Right ventricle myocardium inferior (tissue), 1 donor: ENCODE results near the gene ADM. TPM values are rescaled to one million over a fixed set of nuclear protein-coding genes. Genes with fewer than 3 reads are reported as not detected.
A peak's percentile ranks its signal among the peaks of the same experiment; 100 is the strongest.

Source experiments
- ATAC-seq: fragments of 200-7000 bp; cut with Tn5 transposase; one replicate; pipeline ENCODE4 v1.9.1; 2020; ENCODE audit warnings: mild to moderate bottlenecking, moderate library complexity
- DNase-seq: peaks from one replicate; pipeline ENCODE4 v3.0.0; 2021; ENCODE audit errors: missing footprints
- intact Hi-C: fragments of 100-400 bp; cut with DNase I; formaldehyde crosslinking; loops from one replicate; pipeline ENCODE4 v1.11.0; 2022
- total RNA-seq: library from RNA; stranded (reverse); fragmentation: NEBNext Ultra II Directional; extraction: Animal tissue kit (Norgen Biotek cat#: 25700); gene quantifications from one replicate; pipeline ENCODE4 v1.2.1, GENCODE V29; 2021
- donor health status: DM: no; HTN: yes; CAD: no; lungs with severe emphysema.

ADM gene
- total RNA-seq, 1 donor from 2014 or later = 14.1 TPM

DNA sequence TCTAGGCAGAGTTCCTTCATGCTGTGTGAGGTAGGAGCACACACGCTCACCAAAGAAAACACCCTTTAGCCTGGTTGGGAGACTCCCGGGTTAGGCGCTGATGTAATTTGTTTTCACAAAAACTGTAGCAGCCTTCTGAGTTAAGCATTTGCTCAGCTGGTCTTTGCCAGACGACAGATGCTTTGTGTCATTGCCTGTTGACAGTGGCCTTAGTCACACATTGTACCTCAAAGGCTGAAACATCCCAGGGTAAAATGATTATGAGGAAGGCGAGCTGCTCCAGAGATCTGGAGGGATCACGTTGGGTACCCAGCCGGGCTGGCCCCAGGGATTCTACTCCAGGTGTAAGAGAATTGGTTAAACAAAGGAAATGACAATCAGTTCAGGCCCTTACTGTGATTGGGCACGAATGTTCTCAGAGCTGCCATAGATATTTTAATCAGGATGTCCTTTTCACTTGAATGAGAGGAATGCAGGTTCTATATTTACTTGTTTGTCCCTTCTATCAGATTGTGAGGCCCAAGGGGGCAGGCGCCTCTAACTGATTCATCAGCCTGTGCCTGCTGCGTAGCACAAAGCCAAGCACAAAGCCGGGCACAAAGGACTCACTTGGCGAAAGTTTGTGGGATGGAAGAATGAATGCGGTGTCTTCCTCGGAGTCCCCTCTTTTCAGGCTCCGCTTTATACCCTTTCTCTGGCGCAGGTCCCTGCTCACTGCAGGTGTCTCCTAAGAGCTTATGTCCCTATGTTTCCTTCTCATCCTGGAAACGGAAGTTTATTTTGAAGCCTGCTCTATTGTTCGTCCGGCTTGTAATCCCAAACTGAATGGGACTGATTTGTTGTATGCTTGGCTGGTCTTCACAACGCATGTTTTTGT lies 47.1 kb downstream of the ADM start:
- intact Hi-C loops = no loop called here
- DNase-seq (peak; percentile 79), ATAC-seq (peak; percentile 94)

DNA sequence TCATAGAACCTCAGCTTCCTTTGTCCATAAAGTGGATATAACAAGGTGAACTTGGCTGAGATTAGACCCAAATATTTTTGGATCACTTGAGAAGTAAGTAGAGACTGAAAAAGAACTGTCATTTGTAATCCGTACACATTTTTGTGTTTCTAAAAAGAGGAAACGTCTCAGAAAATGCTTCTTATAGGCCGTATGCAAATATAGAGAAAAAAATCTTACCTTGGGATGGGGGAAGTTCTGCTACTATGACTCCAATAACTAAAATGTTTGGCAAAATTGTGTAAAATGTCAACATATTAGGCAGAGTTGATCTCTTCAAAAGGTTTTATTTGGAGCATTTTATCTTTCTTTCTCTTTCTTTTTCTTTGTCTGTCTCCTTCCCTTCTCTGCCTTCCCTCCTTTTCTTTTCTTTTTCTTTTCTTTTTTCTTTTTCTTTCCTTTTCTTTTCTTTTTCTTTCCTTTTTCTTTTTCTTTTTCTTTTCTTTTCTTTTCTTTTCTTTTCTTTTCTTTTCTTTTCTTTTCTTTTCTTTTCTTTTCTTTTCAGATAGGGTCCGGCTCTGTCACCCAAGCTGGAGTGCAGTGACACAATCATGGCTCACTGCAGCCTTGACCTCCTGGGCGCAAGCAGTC lies 48.2 kb downstream of the ADM start:
- intact Hi-C loops = no loop called here
- ATAC-seq (no peak), DNase-seq (no peak)

GRCh38 chr11:10354389-10354788 lies 49.5 kb downstream of the ADM start:
- ATAC-seq = no peak

DNA sequence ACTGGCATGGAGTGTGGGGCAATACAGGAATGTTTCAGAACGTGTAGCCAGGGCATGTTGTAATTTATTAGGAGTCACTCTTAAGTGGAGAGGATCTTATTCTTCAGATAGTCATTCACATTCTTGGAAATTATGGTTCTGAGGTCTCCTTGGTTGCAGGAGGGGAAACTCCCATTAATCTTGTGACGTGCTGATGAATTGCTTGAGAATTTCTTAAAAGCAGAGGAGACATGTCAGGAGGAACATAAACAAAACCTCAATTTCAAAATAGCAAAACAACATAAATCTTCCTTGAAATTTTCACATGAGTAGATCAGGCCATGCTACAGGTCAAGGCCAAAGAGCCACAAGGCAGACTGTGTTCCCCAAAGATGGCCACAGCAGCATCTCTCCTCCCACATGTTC lies 50.4 kb downstream of the ADM start:
- ATAC-seq (no peak), DNase-seq (no peak)
- intact Hi-C loops = no loop called here

More at GRCh38 chr11:10354389-10354788, 49.5 kb downstream of the ADM start:
- DNase-seq = no peak
- intact Hi-C loops = no loop called here

GRCh38 chr11:10356161-10356560 lies 51.3 kb downstream of the ADM start:
- intact Hi-C loops = no loop called here
- no peak for ATAC-seq

More at GRCh38 chr11:10356161-10356560, 51.3 kb downstream of the ADM start:
- no peak for DNase-seq

Other genes starting within 250 kb of the ADM start
- 16.7 TPM for gene SBF2, start 10.9 kb upstream of the ADM start, total RNA-seq
- gene AMPD3, start 150.2 kb downstream of the ADM start, total RNA-seq = 3.5 TPM
- gene RNF141, start 236.1 kb downstream of the ADM start, total RNA-seq = 37.9 TPM